ENCODE measurements around the gene FAAP24.
"Not testable (repeated sequence)": the region's sequence is repeated elsewhere in the genome, so short reads cannot be mapped to it uniquely, and the experiment has no call there.

The FAAP24 gene

GRCh38 chr19:33000510-33000909 lies 28.5 kb downstream of the FAAP24 start:
- no peak for DNase-seq (ENCODE audit: low read depth)
- H3K4me3 ChIP-seq (ENCODE audit: low read depth, low read length) = no peak overlapping the region
- TF ChIP-seq CTCF (IDR thresholded peaks at IDR 0.05; ENCODE audit: control insufficient read depth, extremely low read depth, insufficient read depth) = no peak

- no peak for TF ChIP-seq CTCF (IDR thresholded peaks at IDR 0.05; ENCODE audit: control insufficient read depth, extremely low read depth, insufficient read depth)
- H3K4me3 ChIP-seq (ENCODE audit: low read depth, low read length) = no peak overlapping the region
- DNase-seq (ENCODE audit: low read depth) = no peak
These were observed 28.9 kb downstream of the FAAP24 start for GRCh38 chr19:33000910-33001309.

- not testable (repeated sequence) for H3K4me3 ChIP-seq (ENCODE audit: low read depth, low read length); DNase-seq (ENCODE audit: low read depth)
These were observed 30.3 kb downstream of the FAAP24 start for GRCh38 chr19:33002126-33002865.

- not testable (repeated sequence) for DNase-seq (ENCODE audit: low read depth)
These were observed 31.5 kb downstream of the FAAP24 start for GRCh38 chr19:33003424-33004024.

GRCh38 chr19:33005440-33005839 lies 33.4 kb downstream of the FAAP24 start:
- TF ChIP-seq CTCF (IDR thresholded peaks at IDR 0.05; ENCODE audit: control insufficient read depth, extremely low read depth, insufficient read depth) = no peak
- DNase-seq (ENCODE audit: low read depth) = peak; percentile 77

More at GRCh38 chr19:33003424-33004024, 31.5 kb downstream of the FAAP24 start:
- not testable (repeated sequence) for H3K4me3 ChIP-seq (ENCODE audit: low read depth, low read length)

GRCh38 chr19:33008738-33009137 lies 36.7 kb downstream of the FAAP24 start:
- H3K4me3 ChIP-seq (ENCODE audit: low read depth, low read length) = no peak overlapping the region
- no peak for DNase-seq (ENCODE audit: low read depth)
- TF ChIP-seq CTCF (IDR thresholded peaks at IDR 0.05; ENCODE audit: control insufficient read depth, extremely low read depth, insufficient read depth) = no peak

More at GRCh38 chr19:33005440-33005839, 33.4 kb downstream of the FAAP24 start:
- no peak overlapping the region; the same call in 1 of the 2 replicates for H3K4me3 ChIP-seq (ENCODE audit: low read depth, low read length)

- not testable (repeated sequence) for DNase-seq (ENCODE audit: low read depth); H3K4me3 ChIP-seq (ENCODE audit: low read depth, low read length)
These were observed 38.8 kb downstream of the FAAP24 start for GRCh38 chr19:33010891-33011290.

GRCh38 chr19:33022472-33023116 lies 50.6 kb downstream of the FAAP24 start:
- H3K4me3 ChIP-seq (ENCODE audit: low read depth, low read length) = no peak overlapping the region
- DNase-seq (ENCODE audit: low read depth) = no peak
- TF ChIP-seq CTCF (IDR thresholded peaks at IDR 0.05; ENCODE audit: control insufficient read depth, extremely low read depth, insufficient read depth) = no peak

Data from LNCaP clone FGC (cell line).